T-helper 22 cell (primary cell): ENCODE measurements around the gene HNRNPC.

Source experiments
- DNase-seq: peaks from one replicate; pipeline ENCODE4 v3.0.0-alpha.2; 2020; ENCODE audit warnings: low read depth

Gene HNRNPC

DNA sequence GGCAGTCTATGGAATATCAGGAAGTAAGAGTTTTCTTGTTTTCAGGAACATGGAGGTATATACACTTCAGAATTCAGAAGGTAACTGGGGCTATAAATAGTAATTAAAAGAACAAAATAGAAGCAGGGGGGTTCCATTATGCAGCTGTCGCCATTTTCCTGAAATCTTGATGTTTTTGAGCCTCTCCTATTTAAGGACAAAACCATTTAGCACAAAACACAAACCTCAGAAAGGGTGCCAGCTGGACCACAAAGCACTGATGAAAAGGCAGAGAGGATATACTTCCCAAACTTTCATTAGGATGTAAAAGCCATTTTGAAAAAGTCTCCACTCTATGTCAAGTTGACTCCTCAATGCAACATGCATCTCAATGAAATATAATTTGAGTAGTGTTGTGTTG, 59.2 kb downstream of the HNRNPC start:
- no peak for DNase-seq

DNA sequence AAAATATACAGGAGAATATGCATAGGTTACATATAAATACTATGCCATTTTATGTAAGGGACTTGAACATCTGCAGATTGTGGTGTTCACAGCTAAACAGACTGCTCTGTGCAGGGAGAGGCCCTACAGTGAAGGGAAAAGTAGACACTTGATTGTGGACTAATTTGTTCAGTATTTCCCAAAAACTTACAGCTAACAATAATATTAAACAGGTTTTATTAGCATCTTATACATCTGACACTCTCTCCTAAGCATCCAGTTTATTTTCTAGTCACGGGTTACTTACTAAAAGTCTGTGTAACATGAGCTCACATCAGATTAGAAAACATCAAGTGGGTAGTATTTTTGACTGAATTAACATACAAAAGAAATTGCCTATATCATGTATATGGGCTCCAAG, 60.1 kb downstream of the HNRNPC start:
- DNase-seq = no peak

DNA sequence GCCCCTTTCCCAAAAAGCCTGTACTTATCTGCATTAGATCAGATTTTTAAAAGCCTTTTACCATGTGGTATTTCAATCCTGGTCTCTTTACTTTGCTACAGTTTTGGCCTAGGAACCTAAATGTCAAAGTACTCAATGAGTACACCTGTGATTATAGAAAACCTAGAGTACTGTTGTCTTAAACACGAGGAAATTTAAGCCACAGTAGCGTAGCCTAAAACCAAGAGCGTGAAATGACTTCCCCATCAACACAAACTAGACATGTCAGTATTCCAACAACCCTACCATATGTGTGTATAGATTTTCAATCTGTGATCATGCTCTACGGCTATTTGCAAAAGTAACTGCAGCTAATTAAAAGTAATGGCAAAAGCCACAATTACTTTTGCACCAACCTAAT, 60.7 kb downstream of the HNRNPC start:
- DNase-seq = no peak

DNA sequence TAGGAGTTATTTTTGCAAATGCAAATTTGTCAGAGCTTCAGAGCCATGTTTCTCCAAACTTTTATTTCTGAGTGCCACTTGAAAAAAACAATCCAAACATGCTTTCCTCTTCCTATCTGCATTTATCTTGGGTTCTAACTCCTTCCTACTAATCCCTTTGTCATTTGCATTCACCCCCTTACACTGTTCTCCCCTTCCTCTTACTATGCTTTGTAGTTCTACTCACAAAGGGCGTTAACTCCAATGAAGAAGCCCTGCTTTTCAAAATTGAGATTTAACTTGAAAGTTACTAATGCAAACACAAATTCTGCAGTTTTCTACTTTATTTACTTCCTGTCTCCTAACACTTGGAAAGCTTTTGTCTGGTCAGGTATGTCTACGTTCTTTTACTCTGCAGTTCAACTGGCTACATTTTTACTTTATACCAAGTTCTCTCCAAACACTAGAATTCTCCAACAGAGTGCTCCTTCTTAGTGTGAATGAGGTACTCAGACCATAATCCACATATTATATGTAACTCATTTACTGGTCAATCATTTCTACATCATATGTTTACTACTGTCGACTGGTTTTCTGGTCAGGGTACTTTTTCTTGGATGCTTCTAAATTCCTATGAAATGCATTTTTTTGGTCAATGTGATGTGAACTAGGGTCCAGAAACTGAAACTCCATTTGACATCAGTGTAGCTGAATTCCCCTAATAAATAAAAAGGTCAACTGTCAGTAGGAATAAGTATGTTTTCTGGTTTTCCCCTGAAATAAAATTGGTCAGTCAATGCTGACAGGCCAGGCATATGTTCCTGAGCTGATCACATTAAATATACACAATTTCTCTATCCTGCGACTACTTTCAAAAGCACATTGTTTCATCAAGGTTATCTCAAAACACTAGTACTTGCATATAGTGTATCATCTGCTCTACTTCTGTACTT, 62.2 kb downstream of the HNRNPC start:
- no peak for DNase-seq

DNA sequence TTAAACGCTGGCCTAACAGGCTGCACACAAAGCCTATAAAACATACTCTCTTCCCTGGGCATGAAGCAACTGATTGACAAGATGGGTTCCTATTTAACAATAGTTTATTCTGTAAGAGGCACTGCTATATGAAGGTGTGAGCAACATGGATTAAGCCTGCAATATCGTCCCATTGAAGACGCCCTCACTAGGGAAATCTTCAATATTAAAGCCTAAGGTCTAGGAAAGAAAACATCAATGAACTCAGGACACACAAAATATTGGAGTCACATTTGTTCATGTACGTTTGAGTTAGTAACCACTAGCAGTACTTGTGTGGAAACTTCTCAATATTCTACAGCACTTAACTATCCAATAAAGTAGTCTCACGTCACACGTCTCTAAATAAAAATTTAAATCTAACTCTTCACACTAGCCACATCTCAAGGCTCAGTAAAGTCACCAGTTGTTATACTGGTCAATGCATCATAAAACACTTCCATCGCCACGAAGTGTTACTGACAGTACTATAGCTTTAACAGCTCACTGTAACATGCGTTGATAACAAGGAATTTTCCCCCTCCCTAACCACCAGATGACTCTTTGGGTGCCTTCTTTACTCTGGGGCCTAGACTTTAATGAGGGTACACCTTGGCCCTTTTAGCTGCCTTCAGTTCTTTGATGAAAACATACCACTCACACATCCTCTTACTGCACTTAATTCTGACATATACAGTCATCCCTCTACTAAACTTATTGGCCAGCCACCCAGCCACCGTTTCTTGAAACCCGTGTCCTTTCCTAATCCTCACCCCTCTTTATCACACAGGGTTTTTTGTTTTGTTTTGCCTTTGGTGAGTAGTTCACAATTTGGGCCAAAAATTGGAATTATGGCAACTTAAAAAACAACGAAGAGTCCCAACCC, 63.3 kb downstream of the HNRNPC start:
- DNase-seq = no peak

DNA sequence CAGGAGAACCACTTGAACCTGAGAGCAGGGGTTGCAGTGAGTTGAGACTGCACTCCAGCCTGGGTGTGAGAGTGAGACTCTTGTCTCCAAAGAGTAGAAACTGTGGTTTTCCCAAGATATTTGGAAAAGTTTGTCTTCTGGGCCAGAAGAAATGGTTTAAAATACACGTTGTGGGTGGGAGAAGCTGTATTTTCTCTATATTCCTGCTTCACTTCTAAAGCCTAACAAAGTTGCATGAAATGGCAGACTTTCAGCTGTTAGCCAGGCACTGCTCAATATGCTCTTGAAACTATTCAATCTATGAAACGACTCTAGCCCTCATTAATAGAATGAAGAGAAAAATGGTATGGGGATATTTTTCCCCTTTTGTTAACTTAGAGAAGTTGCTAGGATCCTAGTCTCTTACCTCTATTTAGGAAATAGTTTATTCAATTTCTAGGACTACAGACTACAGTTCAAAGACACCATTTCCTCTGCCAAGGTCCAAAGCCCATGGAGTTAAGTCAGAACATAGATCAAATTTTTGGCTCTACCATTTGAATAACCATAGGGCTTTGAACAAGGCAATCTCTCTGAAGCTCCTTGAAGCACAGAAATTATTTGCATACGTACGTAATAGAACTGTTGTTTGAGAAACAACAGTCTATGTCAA, 64.1 kb downstream of the HNRNPC start:
- no peak for DNase-seq

DNA sequence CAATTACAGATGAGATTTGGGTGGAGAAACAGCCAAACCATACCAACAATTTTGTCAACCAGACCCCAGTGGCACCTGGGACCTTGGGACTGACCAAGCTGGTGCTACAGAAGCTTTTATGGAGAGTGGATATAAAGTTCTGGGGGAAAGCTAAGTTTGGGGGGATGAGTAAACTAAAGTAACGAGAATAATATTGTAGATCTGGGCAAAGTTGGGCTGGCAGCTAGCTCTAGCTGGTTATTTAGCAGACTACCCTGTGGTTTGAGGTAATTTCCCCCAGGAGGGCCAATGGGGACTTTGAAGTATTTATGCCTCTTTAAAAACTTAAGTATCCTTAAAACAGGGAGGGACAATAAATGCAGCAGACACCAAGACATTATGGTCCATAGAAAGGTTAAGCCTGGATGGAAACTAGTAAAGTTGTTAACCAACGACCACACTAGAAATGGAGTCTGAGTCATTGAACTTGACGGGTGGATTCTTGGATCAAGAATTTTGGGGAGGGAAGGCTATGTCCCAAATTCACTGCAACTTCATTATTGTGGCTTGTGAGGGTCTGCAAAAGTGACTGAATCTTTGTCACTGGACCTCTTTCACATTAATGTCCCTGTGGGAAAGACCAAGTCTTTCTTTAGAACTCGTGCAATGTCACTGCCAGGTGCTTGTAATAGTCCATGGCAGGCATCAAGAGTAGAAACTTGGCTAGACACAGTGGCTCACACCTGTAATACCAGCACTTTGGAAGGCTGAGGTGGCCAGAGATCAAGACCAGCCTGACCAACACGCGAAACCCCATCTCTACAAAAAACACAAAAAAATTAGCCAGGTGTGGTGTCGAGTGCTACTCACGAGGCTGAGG, 64.8 kb downstream of the HNRNPC start:
- DNase-seq = no peak

DNA sequence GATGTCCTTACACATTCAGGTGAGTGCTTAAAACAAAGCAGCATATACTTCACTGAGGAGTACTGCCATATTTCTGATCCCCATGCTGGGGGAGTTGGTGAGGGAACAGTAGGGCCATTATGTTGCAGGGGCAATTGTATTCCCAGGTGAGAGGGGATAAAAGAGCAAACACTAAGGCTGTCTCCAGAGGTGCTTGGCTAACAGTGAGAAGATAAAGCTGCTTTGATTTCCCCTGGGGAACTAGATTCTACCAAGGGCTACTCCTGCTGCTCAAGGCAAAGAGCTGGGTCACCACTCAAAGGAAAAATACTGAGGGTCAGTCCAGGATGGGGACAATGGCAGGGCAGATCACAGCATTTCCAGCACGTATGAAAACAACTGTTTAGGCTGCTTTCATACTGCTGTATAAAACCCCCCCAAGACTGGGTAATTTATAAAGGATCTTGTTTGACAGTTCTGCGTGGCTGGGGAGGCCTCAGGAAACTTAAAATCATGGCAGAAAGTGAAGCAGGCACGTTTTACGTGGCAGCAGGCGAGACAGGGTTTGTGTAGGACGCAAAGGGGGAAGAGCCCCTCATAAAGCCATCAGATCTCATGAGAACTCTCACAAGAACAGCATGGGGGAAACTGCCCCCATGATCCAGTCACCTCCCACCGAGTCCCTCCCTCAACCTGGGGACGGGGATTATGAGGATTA, 65.6 kb downstream of the HNRNPC start:
- no peak for DNase-seq

DNA sequence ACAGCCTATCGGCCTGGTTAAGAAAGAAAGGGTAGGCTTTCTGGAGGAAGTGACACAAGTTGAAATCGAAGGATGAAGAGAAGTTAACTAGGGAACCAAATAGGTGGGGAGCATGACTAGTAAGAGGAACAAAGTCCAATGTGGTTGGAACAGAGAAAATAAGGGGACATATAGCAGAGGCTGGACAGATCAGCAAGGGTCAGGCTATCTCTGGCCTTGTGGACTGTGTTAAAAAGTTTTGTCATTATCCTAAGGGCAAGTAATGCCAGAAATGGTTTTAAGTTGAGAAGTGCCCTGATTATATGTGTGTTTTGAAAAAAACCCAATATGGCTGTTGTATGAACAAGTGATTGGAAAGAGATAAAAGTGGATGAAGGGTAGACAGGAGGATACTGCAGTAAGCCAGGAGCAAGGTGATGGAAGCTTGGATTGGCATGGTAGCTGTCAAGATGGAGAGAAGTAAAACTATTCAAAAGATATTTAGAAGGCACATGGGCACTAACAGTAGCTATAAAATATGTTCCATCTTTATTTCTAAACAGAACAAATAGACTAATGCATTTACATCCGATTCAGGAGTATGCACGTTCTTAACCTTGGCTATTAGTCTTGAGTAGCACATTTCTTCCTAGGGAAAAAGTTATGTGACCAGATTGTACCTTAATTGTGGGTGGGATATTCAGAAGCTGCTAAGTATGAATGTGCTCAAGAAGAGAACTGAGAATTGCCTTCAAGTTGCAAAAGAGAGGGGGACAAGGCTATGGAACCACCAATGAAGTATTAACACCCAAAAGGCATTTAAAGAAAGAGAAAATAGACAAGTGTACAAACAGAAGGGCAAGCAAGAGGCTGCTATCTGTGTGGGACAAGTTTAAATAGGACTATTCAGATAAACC, 66.5 kb downstream of the HNRNPC start:
- no peak for DNase-seq

DNA sequence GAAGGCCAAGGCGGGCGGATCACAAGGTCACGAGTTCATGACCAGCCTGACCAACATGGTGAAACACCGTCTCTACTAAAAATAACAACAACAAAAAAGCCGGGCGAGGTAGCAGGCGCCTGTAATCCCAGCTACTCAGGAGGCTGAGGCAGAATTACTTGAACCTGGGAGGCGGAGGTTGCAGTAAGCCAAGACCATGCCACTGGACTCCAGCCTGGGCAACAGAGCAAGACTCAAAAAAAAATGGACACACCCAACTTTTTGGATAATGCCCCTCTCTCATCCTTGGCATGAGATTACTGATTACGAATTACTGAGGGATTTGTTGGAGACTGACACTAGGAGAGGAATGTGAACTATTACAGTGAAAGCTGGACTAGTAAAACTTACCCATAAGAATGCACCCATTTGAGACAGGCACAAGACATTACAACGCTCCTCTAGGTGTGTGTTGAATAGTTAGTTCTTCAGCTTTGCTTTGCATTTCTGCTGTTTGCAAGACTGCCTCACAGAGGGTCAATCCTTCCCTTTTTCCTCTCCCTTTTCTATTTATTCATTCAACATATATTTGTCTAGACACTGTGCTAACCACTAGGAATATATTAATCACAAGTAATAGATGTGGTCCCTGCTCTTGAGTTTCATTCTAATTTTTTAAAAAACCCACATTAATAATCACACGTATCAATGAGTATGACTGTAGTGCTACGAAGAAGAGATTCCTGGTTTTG, 67.3 kb downstream of the HNRNPC start:
- DNase-seq = no peak

DNA sequence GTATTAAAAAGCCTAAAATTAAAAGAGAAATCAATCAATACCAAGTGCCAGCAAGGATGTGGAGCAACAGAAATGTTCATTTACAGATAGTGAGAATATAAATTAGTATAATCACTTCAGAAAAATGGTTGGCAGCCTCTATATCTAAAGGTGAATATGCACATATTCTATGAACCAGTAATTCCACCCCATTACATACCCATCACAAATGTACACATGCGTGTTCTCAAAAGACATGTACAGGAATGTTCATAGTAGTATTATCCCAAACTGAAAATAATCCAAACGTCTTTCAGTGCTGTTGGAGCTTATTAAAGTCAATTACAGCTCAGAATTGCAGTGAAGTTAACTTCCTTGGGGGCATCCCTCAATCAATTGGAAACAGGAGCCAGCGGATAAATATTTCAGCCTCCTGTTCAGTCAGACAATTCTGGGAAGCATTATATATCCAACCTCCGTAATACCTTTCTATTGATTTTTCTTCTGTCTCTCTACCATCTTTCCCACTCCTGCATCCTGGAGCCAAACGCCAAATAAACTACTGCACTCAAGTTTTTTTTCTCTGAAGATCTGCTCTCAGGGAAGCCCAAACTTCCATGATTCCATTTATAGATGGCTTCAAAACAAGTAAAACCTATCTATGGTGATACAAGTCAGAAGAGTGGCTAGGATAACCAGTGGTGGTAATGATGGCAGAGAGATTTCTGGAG, 68.3 kb downstream of the HNRNPC start:
- DNase-seq = no peak

DNA sequence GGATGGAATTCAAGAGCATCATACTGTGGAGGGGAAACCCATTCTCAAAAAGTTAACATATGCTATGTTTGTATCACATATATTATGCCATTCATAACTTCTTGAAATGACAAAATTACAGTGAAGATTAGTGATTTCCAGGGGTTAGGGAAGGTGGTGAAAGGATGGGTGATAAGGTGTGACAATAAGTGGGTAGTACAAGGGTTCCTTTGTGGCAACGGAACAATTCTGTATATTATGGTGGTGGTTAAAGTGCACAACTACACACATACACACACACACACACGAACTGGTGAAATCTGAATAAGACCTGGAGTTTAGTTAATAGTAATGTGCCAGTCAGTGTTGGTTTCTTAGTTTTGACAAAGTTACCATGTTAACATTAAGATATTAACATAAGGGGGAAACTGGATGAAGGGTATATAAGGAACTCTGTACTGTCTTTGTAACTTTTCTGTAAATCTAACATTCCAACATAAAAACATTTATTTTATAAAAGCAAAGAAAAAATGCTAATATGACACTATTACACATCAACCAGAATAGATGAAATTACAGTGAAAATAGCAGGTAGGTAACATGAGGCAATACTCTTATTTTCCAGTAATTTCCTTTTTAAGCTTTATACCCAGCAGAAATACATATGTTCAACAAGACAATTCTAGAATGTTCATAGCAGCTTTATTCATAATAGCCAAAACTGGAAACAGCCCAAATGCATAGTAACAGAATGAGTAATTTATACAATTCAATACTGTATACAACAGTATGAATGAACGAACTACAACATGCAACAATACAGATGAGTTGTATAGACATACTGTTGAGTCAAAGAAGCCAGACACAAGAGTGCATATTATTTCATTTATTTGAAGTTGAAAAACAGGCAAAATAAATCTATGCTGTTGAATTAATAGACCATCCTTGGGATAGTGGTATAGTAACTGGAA, 69.4 kb downstream of the HNRNPC start:
- no peak for DNase-seq

DNA sequence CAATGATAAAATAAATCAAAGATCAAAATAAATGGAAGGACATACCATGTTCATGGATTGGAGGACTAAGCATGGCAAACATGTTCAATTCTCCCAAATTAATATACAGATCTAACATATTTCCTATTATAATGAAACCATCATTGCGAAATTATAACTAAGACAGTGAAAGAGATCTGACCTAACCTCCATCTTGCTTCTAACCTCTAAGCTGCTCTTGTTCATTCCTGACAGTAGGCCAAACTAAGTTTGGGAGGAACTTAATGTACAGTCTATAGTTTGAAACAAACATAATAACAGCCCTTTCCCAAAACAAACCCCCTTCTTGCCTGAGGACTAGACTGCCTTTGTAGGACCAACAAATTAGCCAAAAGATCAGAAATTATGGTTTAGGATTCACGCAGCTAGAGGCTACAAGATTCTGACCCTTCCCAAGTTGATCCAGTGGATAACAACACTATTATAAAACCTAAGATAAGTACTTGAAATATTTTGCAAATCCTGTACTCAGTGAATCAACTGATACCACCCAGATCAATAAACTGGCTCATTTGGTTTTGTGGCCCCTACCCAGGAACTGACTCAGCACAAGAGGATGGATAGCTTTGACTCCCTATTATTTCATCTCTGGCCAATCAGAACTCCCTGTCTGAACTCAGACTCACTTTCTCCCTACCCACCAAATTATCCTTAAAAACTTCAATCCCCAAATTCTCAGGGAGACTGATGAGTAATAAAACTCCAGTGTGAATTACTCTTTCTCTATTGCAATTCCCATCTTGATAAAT, 71.6 kb downstream of the HNRNPC start:
- no peak for DNase-seq

DNA sequence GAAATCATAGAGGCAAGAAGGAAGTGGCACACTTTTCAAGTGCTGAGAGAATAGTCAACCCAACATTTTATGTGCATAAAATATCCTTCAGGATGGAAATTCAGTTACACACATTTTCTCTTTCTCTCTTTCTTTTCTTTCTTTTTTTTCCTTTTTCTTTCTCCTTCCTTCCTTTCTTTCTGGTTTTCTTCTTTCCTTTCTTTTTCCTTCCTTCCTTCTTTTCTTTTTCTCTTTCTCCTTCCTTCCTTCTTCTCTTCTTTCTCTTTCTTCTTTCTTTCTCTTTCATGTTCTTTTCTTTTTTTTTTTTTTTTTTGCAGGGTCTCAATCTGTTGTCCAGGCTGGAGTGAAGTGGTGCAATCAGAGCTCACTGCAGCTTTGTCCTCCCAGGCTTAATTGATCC, 74.6 kb downstream of the HNRNPC start:
- DNase-seq = no peak

DNA sequence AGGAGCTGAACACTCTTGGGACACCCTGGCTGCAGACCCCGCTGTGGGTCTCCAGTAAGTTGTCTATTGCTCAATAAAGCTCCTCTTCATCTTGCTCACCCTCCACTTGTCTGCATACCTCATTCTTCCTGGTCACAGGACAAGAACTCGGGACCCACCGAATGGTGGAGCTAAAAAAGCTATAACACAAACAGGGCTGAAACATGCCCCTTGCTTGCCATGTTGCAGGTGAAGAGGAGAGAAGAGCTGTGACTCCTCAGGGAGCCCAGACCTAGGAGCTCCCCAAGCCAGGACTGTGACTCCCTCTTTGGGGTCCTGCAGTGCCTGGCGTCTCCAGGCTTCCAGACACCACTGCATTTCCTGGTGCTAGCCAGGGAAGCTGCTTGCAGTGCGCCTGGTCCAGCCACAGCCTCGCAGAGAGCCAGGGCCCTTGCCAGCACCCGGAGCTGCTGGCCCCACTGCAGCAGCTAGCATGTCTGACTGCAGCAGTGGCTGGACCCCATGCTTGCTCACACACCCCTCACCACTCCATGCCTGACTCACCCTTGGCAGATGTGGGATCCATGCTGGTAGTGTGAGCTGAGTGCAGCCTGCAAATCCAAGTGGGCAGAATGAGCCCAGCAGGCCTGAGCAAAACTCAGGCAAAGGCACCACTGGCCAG, 76.2 kb downstream of the HNRNPC start:
- no peak for DNase-seq

DNA sequence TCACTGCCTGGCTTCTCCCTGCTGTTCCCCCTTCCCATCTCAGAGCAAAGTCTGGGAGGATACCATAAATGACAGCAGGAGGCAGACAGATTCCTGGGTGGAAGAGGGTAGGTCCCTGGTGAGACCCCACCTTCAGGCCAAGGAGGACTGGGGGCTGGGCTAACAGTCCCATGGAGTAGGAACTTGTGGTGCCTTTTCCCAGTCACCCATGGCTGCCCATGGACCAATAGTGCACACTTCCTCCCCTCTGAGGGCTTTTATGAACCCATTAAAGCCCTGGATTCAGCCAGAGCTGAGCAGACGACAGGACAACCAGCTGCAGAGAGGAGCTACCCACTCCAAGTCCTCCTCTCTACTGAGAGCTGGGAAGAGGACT, 76.8 kb downstream of the HNRNPC start:
- no peak for DNase-seq
